K562 (cell line): Measurements from ENCODE around the gene PRPF6. TPM values are rescaled to one million over a fixed set of nuclear protein-coding genes. Genes with fewer than 3 reads are reported as not detected.
A peak's percentile ranks its signal among the peaks of the same experiment; 100 is the strongest.
"Not testable (repeated sequence)": the region's sequence is repeated elsewhere in the genome, so short reads cannot be mapped to it uniquely, and the experiment has no call there.

Experiments
- ATAC-seq: fragments of 200-7000 bp; cut with Tn5 transposase; 3 replicates; pipeline ENCODE4 v1.9.1; 2020; ENCODE audit warnings: moderate library complexity
- BruUV-seq: library from RNA; stranded (reverse); fragments of 400-500 nt; replicated peaks from 2 replicates; lab custom pipeline; 2021; lab: Mats Ljungman, UMichigan
- CTCF ChIA-PET: fragments of 300-600 bp; formaldehyde crosslinking; extraction: SDS; loops from one replicate; lab custom pipeline; 2021; ENCODE audit warnings: low intra/inter-chr PET ratio; lab: Yijun Ruan, JAX
- POLR2A ChIA-PET: fragments of 300-600, 350-650 bp; sonication (Branson Sonifier 250); formaldehyde crosslinking; extraction: SDS; loops from one replicate; lab custom pipeline; 2021; ENCODE audit warnings: antibody characterized with exemption, inconsistent platforms; lab: Yijun Ruan, JAX
- DNase-seq, 4 experiments: peaks; one replicate each; pipeline versions ENCODE4 v3.0.0 to v3.0.0-alpha.2; 2011 to 2018; ENCODE audit warnings: low spot score in 3 of 4, mixed read lengths in 3 of 4; ENCODE audit errors: extremely low read depth in 1 of 4
- FAIRE-seq: peaks from 2 replicates; lab custom pipeline; 2011; peaks lifted over from hg19 to GRCh38; lab: Jason Lieb, UNC
- H2AFZ ChIP-seq: 2 replicates; pipeline ENCODE4 v1.6.0; 2011; ENCODE audit warnings: low read depth, low read length, control low read depth, inconsistent platforms
- H3K27ac ChIP-seq: fragments of 200-600 bp; 3 replicates; pipeline ENCODE4 v1.8.0; 2011; ENCODE audit warnings: low read depth, mild to moderate bottlenecking, control low read depth, inconsistent platforms, low read length, moderate library complexity, mixed read lengths; ENCODE audit errors: extremely low read depth
- H3K27me3 ChIP-seq, 2 experiments: fragments of 300-600 bp in 1 of 2; 2 replicates in 1 of 2; 3 replicates in 1 of 2; pipeline versions ENCODE4 v1.6.0 to v1.8.0; 2011; ENCODE audit warnings: inconsistent platforms in 2 of 2, low read length in 2 of 2, mild to moderate bottlenecking in 1 of 2, mixed read lengths in 1 of 2, moderate library complexity in 1 of 2; ENCODE audit not compliant: control insufficient read depth in 2 of 2, insufficient read depth in 2 of 2
- H3K36me3 ChIP-seq: fragments of 300-600 bp; 3 replicates; pipeline ENCODE4 v1.8.0; 2011; ENCODE audit warnings: mild to moderate bottlenecking, low read length, inconsistent platforms; ENCODE audit not compliant: control insufficient read depth, insufficient read depth
- H3K4me1 ChIP-seq, 2 experiments: fragments of 200-600 bp in 1 of 2; replicated peaks in 1 of 2; 2 replicates in 1 of 2; 3 replicates in 1 of 2; pipeline versions ENCODE4 v1.5.1 to v1.8.0; 2011; ENCODE audit warnings: inconsistent platforms in 2 of 2, low read length in 2 of 2, mild to moderate bottlenecking in 1 of 2, mixed read lengths in 1 of 2, moderate library complexity in 1 of 2; ENCODE audit not compliant: control insufficient read depth in 2 of 2, insufficient read depth in 2 of 2
- H3K4me2 ChIP-seq: 2 replicates; pipeline ENCODE4 v1.6.1; 2011; ENCODE audit warnings: low read length, control low read depth, inconsistent platforms, mixed read lengths; ENCODE audit not compliant: insufficient read depth
- H3K4me3 ChIP-seq: fragments of 200-600 bp; sonication (generic), shearing (Covaris generic); 2 replicates; pipeline ENCODE4 v1.5.1; 2016; ENCODE audit warnings: control low read depth, inconsistent platforms
- H3K79me2 ChIP-seq: fragments of 200-600 bp; 3 replicates; pipeline ENCODE4 v1.8.0; 2011; ENCODE audit warnings: low read length, inconsistent platforms; ENCODE audit not compliant: control insufficient read depth, insufficient read depth
- H3K9ac ChIP-seq, 2 experiments: 2 replicates each; pipeline versions ENCODE4 v1.6.0 to v1.6.1; 2011; ENCODE audit warnings: low read depth in 2 of 2, low read length in 2 of 2, control low read depth in 1 of 2, inconsistent platforms in 1 of 2, mild to moderate bottlenecking in 1 of 2, mixed read lengths in 1 of 2; ENCODE audit not compliant: insufficient read depth in 1 of 2
- H3K9me1 ChIP-seq: one replicate; pipeline ENCODE4 v1.6.0; 2011; ENCODE audit warnings: inconsistent platforms, mild to moderate bottlenecking, low read length, moderate library complexity; ENCODE audit not compliant: control insufficient read depth, insufficient read depth
- H3K9me3 ChIP-seq: replicated peaks from 2 replicates; pipeline ENCODE4 v1.5.1; 2011; ENCODE audit warnings: low read depth, low read length, inconsistent platforms; ENCODE audit not compliant: control insufficient read depth, insufficient read depth
- H4K20me1 ChIP-seq: replicated peaks from 2 replicates; pipeline ENCODE4 v1.6.1; 2011; ENCODE audit warnings: low read length, inconsistent platforms, mixed read lengths; ENCODE audit not compliant: control insufficient read depth, insufficient read depth
- ESRRB ChIP-seq: fragments of 250-450 bp; sonication (Bioruptor Pico); IDR thresholded peaks from 2 replicates; pipeline ENCODE4 v1.5.0; 2020; ENCODE audit warnings: mild to moderate bottlenecking, moderate library complexity, borderline replicate concordance
- HLTF ChIP-seq: fragments of 450-650 bp; IDR thresholded peaks from 2 replicates; pipeline ENCODE4 v1.6.1; 2016
- NR2C2 ChIP-seq, 2 experiments: fragments of 200-800 bp in 1 of 2; sonication (Bioruptor generic) in 1 of 2; sonication (generic) in 1 of 2; formaldehyde crosslinking in 1 of 2; IDR thresholded peaks; 2 replicates each; pipeline versions ENCODE4 v1.6.1 to v1.8.0; 2016 to 2022; ENCODE audit warnings: mild to moderate bottlenecking in 1 of 2, missing compliant biosample characterization in 1 of 2, missing genetic modification characterization in 1 of 2, missing genetic modification reagents in 1 of 2
- PHF21A ChIP-seq: fragments of 450-650 bp; IDR thresholded peaks from 2 replicates; pipeline ENCODE4 v1.6.1; 2017; ENCODE audit warnings: low read depth, borderline replicate concordance
- RBFOX2 ChIP-seq: fragments of 200-400 bp; formaldehyde crosslinking; IDR thresholded peaks from 2 replicates; pipeline ENCODE4 v1.6.1; 2017; ENCODE audit warnings: low read depth, mild to moderate bottlenecking, low read length, moderate library complexity
- WGBS: fragments of 100-300 bp; shearing (Covaris generic); methylation state at CpG from one replicate; pipeline ENCODE4 v1.1.6; 2016; ENCODE audit warnings: low coverage, mixed read lengths; ENCODE audit not compliant: insufficient coverage; ENCODE audit errors: missing lambda C conversion rate; 5-methylcytosine and 5-hydroxymethylcytosine counted together
- in situ Hi-C: fragments of 300-500 bp; cut with MboI; formaldehyde crosslinking; loops from 4 replicates; pipeline ENCODE4 v1.15.0; 2018; ENCODE audit warnings: inconsistent platforms, mixed read lengths
- intact Hi-C: fragments of 100-400 bp; cut with micrococcal nuclease; formaldehyde crosslinking; loops from 2 replicates; pipeline ENCODE4 v1.14.2; 2022
- polyA plus RNA-seq, 8 experiments: library from polyadenylated mRNA; depleted of rRNA in 4 of 8; stranded (reverse) in 5 of 8; unstranded in 3 of 8; fragments of >200 nt; fragmentation: Nextera tagmentation in 2 of 8; fragmentation: Illumina TruSeq in 1 of 8; extraction: Ambion mirVana in 2 of 8; extraction: Trizol in 1 of 8; gene quantifications; 2 replicates each; pipeline versions ENCODE4 v1.2.1 to v1.2.3, GENCODE V29; 2011 to 2014; ENCODE audit warnings: inconsistent platforms in 1 of 8, missing spikeins in 1 of 8
- total RNA-seq, 7 experiments: library from RNA; depleted of rRNA in 6 of 7; stranded (reverse); fragments of >200 nt in 6 of 7; fragmentation: Illumina TruSeq in 2 of 7; extraction: Trizol in 2 of 7; gene quantifications; 2 replicates each; pipeline versions ENCODE4 v1.2.1 to v1.2.3, GENCODE V29; 2011 to 2021; ENCODE audit warnings: low replicate concordance in 1 of 7

PRPF6 gene
- total and polyA plus RNA-seq, 9 of the 15 experiments (the other 6 are each of a cell fraction or from before 2014, with no cell fraction given), result 4.2 to 83.2 (median 59.9) TPM

DNA sequence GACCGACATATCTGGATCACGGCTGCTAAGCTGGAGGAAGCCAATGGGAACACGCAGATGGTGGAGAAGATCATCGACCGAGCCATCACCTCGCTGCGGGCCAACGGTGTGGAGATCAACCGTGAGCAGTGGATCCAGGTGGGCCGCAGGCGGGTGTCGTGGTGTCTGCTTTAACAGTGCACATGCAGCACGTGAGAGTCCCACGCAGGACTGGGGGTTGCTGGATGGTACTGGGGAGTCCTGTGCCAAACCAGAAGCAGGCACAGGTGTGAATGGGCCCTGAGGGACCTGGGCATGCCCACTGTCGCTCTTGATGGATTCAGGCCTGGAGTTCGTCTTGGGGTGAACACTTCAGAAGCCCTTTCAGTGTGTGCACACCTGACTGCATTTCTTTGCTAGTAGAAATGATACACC is 30.4 kb downstream of the PRPF6 start:
- peaks cover 79% of the 10 kb centered on the region for H3K36me3 ChIP-seq
- H3K9me3 ChIP-seq, result peaks cover 6% of the 10 kb centered on the region
- H3K4me1 ChIP-seq, result no peaks in the 10 kb centered on the region
- ATAC-seq (no peak), DNase-seq (no peak), FAIRE-seq (no peak)
- peaks cover 3% of the 10 kb centered on the region; the same call in 1 of the 3 replicates for H3K79me2 ChIP-seq
- H3K27ac ChIP-seq, result no peak overlapping the region
- BruUV-seq, result no TSS peak
- H3K4me2 ChIP-seq, result no peak overlapping the region
- WGBS, result 98% methylated on average over 14 of the region's 16 CpGs
- H4K20me1 ChIP-seq, result no peaks in the 10 kb centered on the region
- H3K9ac ChIP-seq, result no peak overlapping the region
- TF ChIP-seq PHF21A, result no peak
- no peak for TF ChIP-seq NR2C2 (CRISPR knock-in tag; IDR thresholded peaks at IDR 0.05)
- TF ChIP-seq NR2C2 (tag; IDR thresholded peaks at IDR 0.05), result no peak
- TF ChIP-seq HLTF, result no peak
- TF ChIP-seq RBFOX2, result 0 out of 2 replicates have a peak, but pooled peaks have one; percentile 15
- no peak for TF ChIP-seq ESRRB (CRISPR knock-in tag)
- in situ Hi-C loops, result no loop called here
- H3K9me1 ChIP-seq, result no peaks in the 10 kb centered on the region
- CTCF ChIA-PET, result no interaction called here
- no peak overlapping the region for H2AFZ ChIP-seq
- POLR2A ChIA-PET, result no interaction called here
- no peak overlapping the region for H3K4me3 ChIP-seq
- intact Hi-C loops, result no loop called here
- H3K27me3 ChIP-seq, result no peaks in the 10 kb centered on the region

DNA sequence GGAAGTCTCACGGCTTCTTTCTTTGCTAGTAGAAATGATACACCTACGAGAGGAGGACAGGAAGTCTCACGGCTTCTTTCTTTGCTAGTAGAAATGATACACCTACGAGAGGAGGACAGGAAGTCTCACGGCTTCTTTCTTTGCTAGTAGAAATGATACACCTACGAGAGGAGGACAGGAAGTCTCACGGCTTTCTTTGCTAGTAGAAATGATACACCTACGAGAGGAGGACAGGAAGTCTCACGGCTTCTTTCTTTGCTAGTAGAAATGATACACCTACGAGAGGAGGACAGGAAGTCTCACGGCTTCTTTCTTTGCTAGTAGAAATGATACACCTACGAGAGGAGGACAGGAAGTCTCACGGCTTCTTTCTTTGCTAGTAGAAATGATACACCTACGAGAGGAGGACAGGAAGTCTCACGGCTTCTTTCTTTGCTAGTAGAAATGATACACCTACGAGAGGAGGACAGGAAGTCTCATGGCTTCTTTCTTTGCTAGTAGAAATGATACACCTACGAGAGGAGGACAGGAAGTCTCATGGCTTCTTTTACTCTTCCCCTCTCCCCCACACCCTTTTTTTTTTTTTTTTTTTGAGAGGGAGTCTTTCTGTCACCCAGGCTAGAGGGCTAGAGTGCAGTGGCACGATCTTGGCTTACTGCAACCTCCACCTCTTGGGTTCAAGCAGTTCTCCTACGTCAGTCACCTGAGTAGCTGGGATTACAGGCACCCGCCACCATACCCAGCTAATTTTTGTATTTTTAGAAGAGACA is 31.6 kb downstream of the PRPF6 start:
- intact Hi-C loops, H3K4me2 ChIP-seq, H3K9me3 ChIP-seq, H2AFZ ChIP-seq, BruUV-seq, H3K4me1 ChIP-seq, CTCF ChIA-PET, H4K20me1 ChIP-seq, H3K27me3 ChIP-seq, H3K79me2 ChIP-seq, H3K9me1 ChIP-seq, H3K27ac ChIP-seq, POLR2A ChIA-PET, DNase-seq, H3K4me3 ChIP-seq, in situ Hi-C loops, ATAC-seq, H3K9ac ChIP-seq, FAIRE-seq: not testable (repeated sequence)
- H3K36me3 ChIP-seq, result peaks cover 75% of the 10 kb centered on the region
- WGBS, result no CpG with 5 or more reads among the region's 20 CpGs
